Fibroblast of skin of right biceps (primary cell): ENCODE data around the gene MYO3B.

Source experiments
- DNase-seq: peaks from one replicate; pipeline ENCODE4 v3.0.0-alpha.2; 2013

MYO3B gene

DNA sequence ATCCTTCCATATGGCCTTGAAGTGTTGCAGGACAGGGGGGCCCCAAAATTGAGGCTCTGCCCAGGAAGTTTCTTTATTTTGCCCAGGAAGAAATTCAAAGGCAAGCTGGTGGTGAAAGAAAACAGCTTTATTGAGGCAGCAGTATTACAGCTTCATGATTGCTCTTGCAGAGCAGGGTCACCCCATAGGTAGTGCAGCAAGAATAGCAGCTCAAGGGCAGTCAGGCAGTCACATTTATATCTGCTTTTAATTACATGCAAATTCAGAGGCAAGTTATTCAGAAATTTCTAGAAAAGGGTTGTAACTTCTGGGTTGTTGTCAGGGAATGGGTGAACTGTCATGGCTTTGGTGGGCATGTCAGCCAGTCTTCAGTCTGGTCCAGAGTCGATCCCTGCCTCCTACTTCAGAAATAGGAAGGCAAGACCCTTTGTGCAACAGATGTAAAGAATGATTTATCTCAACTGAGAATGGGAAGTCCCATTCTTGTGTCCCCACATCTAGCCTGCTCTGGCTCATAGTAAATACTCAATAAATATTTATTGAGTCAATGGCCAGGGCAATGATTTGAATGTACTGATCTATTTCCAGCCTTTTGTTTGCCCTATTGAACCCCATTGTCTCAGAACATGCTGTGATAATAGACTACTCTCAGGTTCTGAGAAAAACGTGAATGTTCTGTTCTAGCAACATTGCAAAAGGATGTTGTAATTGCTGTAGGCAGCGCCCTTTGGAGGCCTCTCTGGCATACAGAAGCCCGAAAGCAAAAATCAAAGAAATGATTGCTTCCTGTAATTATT lies 129.8 kb downstream of the MYO3B start:
- no peak for DNase-seq

- no peak for DNase-seq
Observed at GRCh38 chr2:170310876-170311502, 133.0 kb downstream of the MYO3B start.

DNA sequence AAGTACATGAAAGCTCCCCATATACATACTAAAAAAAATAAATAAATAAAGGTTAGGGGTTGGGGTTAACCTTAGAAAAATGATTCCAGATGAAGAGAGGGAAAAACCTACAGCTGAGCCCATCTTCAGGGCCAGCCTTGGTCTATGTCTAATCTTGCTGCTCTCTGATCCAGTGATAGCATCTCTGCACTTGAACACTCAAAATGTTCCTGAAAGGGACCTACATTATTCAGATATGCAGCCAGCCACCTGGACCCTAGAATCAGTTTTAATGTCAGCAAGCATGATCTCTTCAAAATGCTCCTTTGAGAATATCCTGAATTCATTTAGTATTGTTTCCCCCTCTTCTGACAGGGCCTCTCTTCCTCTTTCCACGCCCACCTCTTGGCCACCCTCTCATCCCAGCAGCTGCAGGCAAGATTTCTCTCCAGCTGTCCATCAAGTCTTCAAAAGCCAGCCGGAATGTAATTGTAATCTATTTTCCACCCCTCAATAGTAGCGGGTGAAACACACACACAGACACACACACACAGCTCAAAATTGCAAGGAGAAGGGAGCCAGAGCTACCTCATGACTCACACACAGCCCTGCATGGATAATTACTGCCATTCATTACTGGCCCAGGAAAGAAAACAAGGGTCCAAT lies 135.5 kb downstream of the MYO3B start:
- peak; percentile 50 for DNase-seq

DNA sequence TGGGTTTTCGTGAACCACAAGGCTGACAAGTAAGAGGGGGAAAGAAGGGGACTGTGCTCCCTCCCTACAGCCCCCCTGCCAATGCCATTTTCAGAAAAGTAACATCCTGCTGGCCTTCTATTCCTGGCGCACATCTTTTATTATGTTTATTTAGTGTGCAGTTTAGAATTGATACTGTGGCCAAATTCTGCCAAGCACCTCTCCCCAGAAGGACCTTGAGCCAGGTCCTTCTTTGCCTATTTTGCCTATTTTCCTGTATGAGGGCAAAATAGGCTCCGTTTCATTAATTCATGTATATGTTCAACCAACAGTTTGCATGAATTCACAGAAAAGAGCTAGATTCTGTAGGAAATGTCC lies 136.0 kb downstream of the MYO3B start:
- no peak for DNase-seq

- peak; percentile 11 for DNase-seq
Observed at GRCh38 chr2:170314744-170315447, 136.9 kb downstream of the MYO3B start.

- DNase-seq = no peak
Observed at GRCh38 chr2:170320948-170321347, 143.0 kb downstream of the MYO3B start.

DNA sequence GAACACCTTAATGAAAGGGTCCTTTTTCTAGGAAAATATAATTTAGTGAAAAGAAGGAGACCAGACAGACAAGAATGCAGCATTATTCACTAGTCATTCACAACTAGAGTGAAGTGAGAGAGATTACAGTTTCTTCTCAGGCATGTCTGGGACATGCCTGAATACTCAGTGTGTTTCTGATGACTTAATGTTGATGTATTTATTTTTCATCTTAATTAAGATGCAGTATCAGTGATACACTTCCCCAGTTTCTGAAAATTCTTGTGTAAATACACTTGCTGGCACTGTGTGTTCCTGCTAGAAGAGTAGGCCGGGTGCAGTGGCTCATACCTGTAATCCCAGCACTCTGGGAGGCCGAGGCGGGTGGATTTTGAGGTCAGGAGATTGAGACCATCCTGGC lies 143.6 kb downstream of the MYO3B start:
- no peak for DNase-seq

DNA sequence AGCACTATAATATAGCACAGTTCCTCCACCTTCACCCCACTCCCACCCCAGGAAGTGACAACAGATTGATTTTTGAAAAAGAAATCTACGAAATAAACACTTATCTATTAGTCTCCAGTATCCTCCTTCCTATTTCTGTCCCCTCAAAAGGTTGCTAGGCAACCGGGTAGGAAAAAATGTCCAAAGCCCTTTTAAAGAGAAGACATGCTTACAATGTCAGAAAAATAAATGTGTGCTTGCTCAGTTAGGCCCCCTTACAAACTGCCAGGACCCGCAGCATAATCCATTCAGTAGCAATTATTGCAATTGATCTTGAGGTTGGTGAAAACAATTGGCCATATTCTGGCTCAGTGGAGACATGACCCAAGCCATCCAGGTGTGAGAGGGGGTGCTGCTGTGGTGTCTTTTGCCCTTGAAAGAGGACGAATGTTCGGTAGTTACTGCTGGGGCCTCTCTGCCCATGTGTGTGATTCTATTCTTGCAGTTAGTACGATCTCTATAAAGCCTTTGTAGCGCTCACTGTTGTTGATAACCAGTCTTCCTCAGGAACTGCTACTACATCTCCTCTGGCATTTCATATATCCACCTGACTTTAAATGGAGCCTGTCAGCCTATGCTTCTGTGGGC lies 144.3 kb downstream of the MYO3B start:
- DNase-seq = no peak

DNA sequence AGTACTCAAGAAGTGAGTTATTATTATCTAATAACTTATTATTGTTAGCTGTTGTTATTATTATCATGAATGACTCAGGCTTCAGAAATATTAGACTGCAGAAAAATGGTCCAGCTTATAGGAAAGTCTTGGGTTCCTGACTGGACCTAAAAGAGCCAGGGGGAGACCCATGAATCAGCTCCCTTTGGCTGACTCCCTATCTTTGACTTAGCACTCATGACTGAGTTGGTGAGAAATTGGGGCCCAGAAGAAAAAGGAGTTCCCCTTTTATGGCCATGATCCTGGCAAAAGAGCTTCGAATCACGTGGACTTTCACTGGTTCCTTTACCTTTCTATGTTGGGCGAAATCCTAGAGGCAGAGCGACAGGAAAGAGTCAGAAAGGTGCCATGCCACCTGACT lies 145.8 kb downstream of the MYO3B start:
- DNase-seq = no peak

GRCh38 chr2:170324640-170325046 lies 146.7 kb downstream of the MYO3B start:
- peak; percentile 34 for DNase-seq

DNA sequence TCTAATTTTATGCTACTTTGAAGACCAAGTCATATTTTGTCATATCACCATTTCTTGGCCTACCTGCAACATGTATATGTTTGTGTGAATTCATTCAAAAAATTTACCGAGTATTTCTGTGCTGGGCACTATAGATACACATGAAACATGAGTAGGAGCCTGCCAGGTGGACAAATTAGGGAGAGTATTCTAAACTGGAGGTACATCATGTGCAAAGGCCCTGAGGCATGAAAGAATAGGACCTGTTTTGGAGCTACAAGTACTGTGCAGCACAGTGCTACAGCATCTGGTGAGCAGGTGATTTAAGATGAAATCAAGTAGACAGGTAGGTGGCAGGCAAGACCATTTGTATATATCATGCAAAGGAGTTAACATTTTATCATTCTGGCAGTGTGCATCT lies 152.9 kb downstream of the MYO3B start:
- DNase-seq = no peak

GRCh38 chr2:170332676-170333402 lies 154.9 kb downstream of the MYO3B start:
- no peak for DNase-seq

GRCh38 chr2:170335351-170335750 lies 157.4 kb downstream of the MYO3B start:
- DNase-seq = peak; percentile 47

DNA sequence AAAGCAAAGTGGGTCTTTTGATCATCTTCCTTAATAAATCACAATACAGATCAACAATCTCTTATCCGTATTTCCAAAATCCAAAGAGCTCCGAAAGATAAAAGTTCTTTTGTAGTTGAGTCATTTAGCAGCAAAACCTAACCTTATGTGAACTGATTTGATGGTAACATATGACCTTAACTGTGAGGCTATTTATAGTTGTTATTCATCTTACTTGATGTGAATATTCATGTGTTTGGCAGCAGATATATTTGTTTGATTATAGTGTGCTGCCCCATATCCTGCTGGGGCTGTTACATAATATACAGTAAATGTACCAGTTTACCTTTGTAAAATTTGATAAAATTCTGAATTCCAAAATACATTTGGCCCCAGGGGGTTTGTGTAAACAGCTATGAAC lies 158.5 kb downstream of the MYO3B start:
- no peak for DNase-seq

DNA sequence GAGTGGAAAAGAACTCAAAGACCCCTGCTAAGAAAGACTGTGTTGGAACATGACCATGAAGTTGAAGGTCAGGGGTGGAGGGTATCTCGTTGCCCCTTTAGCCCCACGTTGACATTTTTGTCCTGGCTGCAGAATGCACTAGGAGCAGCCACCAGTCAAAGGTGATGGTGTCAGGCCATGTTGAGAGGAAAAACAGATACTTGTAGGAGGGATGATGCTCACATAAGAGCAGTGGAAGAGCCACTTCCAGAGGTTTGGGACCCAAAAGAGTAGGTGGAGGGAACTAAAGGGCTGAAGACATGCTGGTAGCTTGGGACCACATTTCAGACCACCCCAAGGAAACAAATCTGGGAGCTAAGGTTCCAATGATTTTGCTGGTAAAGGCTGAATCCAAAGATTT lies 159.0 kb downstream of the MYO3B start:
- no peak for DNase-seq

- DNase-seq = no peak
Observed at GRCh38 chr2:170339322-170339721, 161.4 kb downstream of the MYO3B start.

- DNase-seq = no peak
Observed at GRCh38 chr2:170339750-170340692, 162.1 kb downstream of the MYO3B start.

GRCh38 chr2:170340693-170341068 lies 162.7 kb downstream of the MYO3B start:
- no peak for DNase-seq

DNA sequence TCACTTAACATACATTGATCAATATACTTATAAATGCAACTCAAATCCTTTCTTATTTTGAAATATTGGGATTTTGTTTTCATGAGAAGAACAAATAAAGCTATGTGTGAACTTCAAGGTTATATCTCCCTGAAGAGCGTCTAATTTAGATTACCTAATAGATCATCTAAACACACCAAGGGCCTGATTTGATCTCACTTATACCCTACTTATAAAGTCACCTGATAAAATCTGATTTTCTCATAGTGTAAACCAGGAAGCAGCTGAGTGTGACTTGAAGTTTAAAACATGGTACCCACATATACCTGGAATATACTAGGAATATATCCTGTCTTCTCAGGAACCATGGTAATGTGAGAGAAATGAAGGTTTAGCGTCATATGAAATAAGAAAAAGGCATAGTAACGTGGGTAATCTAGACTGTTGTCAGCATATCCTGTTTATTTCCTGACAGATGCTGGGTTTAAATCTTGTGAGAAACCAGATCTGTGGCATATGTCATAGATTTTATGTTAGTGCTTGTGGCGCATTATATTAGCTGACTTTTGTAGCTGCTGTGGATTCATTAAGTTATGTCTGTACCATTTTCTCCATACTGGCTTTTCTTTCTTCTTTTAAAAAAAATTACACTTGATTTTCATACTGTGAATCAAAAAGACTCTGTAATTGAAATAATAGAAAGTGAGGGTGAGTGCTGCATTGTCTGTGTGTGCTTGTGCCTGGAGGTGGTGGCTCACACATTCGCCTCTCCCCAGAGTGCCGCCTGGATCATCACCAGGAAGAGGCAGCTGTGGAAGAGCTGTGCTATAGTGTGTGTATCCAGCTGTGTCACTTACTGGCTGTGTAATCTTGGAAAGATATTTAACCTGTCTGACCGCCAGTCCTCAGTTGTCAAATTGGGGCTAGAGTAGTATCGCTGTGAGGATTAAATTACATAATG lies 164.0 kb downstream of the MYO3B start:
- DNase-seq = no peak
